Measurements from ENCODE around the gene FAM170B.

Gene FAM170B

DNA sequence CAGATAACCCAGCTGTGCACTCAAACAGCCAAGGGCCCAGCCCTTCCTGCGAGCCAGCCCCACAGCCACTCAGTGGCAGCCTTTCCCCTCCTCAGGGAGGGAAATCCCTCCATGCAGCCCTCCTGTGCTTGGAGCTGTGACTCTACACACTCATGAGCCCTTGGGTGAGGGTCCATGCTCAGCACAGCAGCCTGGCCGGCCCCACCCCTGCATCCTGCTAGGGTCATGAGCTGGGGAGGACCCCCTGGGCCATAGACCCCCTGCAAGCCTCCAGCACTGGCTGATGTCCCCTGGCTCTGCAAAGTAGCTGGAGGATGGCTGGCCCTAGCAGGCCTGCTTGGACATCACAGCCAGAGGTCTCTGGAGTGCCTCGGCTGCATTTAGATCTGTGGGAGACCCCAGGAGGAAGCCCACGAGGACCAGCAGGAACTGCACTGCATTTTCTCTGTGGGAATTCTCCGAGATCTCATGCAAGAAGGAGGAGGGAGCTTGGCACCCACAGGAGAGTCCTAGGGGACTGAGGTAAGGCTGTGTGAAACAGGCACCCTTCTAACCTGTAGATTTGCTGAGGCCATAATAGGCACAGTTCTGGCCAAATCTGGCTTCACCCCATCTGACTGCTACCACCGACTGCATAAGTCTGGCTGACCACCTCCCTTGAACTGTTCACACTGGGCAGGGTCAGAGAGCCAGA lies 37.0 kb upstream of the FAM170B start:
- no peak for FAIRE-seq

DNA sequence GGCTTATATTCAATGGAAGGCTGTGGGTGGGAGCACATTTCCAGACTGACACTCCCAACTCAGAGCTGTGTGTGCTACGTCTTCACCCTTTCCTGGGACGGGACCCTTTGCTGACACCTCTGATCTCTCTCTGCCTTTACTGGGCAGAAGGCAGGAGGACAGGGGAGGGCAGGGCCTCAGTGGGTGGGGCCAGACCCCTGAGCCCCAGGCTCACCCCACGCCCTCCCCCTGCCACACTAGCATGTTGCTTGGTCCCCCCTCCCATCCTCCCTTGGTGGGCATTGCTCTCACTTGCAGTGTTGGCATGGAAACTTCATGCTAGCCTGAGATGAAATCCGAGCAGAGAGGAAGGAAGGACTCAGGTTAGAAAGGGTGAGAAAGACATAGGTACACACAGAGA lies 36.0 kb upstream of the FAM170B start:
- no peak for FAIRE-seq

More for the DNA sequence above, 37.0 kb upstream of the FAM170B start:
- no peak for DNase-seq (ENCODE audit: extremely low spot score, insufficient read length, low read depth)

DNA sequence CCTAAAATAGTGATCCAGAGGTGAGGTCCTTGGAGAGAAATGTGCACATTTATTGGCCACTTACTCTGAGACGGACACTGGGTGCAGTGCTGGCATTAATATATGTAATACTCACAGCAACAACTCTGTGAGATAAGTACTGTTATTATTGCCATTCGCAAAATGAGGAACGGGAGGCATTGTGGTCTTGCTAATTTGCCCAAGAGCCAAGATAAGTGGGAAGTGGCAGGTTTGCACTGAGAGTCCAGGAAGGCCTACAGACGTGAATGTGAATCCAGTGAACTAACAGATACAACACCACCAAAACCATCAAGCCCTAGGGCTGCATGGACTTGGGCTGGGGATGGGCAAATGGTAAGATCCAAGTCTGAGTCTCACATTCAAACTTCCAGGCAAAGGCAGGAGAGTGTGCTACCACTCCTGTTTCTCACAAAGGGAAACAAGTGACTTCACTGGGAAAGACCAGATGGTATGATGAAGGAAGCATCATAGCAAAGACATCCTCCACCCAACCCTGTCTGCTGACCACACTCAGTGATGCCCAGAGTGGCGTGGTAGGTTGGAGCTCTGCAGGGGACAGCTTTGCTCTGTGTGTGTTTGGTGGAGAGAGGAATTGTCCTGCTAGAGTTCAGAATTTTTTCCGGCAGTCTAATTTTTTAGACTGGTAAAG lies 35.1 kb upstream of the FAM170B start:
- no peak for DNase-seq (ENCODE audit: extremely low spot score, insufficient read length, low read depth)
- no peak for FAIRE-seq

More for the DNA sequence above, 36.0 kb upstream of the FAM170B start:
- no peak for DNase-seq (ENCODE audit: extremely low spot score, insufficient read length, low read depth)

DNA sequence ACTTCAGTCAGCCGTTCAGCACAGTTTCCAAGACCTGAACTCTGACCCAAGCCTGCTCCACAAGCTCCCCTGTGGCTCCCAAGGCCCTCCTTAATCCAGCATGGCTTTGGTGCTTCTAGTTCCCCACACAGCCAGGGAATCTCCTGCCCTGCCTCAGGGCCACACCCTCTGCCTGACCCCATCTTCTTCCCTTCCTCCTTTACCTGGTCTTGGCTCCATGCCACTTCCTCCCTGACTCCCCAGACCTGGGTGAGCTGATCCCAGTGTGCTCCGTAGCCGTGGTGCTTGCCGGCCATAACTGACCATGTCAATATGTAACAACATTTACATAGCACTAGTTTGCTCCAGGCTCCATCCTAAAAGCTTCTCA lies 34.3 kb upstream of the FAM170B start:
- no peak for DNase-seq (ENCODE audit: extremely low spot score, insufficient read length, low read depth)
- FAIRE-seq, result no peak

DNA sequence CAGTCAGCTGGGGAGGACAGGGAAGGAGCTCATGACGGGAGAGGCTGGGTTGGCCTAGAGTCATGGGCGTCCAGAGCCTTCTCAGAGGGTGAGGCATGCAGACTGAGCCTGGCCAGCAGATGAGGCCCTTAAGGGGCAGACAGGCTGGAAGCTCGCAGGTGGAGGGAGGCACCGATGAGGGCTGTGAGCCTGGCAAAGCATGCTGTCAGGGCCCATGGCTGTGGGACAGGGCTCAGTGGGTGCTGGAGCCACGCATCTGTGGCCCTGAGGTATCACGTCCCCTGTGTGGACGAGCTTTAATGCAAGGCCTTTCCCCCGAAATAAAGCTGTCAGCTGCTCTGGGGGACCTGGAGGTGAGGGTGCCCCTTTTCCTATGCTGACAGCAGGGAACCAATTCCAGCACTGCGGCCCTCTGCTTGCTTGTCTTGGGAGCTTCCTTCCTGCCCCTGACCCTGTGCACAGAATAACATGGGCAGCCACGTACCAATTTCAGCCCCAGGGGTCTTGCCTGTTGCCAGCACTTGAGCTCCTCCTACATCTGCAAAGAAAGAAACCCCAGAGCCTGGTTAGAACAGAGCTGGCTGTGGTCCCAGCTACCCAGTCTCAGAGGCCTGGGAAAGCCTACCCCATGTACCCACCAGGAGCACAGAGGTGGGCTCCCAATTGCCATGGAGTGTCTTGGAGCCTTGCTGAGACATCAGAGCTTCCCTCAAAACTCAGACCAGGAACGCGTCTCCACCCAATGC lies 33.8 kb upstream of the FAM170B start:
- no peak for FAIRE-seq

DNA sequence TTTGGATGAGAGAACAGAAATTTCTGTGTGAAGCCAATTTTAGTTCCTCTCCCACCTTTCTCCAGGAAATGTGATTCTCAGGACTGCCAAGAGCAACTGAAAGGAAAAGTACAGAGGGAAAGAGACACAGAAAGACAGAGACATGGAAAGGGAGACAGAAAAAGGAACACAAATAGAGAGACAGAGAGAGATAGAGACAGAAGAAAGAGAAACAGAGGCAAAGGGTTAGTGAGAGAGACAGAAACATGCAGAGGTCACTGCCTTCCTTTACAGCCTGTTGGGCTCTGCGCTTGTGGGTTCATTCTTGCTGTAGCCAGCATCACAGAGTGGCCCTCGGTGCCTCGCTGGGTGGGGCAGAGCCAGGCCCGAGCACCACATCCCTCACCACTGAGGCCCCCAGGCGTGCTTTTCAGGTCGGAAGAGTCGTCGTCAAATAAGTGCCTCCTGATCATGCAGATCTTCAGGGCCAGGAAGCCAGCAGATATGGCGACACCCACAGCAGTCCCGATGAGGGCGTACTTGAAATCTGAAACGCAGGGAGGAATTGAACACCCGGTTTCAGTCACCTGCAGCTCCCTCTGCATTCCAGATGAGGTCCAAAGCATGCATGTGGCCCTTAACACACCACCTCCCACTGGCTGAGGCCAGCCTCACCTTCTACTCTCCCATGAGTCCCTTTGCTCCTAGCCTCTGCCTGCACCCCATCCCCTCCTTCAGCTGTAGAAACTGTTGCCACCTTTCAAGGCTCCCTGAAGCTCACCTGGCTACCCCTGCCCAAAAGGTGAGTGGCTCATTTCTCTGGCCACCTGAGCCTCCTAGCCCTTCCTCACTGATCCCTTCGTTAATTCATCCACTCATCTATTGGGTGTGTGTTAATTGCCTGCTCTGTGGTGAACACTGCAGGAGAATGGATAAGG lies 32.9 kb upstream of the FAM170B start:
- DNase-seq (ENCODE audit: extremely low spot score, insufficient read length, low read depth), result no peak
- no peak for FAIRE-seq

More for the DNA sequence above, 33.8 kb upstream of the FAM170B start:
- DNase-seq (ENCODE audit: extremely low spot score, insufficient read length, low read depth), result no peak

DNA sequence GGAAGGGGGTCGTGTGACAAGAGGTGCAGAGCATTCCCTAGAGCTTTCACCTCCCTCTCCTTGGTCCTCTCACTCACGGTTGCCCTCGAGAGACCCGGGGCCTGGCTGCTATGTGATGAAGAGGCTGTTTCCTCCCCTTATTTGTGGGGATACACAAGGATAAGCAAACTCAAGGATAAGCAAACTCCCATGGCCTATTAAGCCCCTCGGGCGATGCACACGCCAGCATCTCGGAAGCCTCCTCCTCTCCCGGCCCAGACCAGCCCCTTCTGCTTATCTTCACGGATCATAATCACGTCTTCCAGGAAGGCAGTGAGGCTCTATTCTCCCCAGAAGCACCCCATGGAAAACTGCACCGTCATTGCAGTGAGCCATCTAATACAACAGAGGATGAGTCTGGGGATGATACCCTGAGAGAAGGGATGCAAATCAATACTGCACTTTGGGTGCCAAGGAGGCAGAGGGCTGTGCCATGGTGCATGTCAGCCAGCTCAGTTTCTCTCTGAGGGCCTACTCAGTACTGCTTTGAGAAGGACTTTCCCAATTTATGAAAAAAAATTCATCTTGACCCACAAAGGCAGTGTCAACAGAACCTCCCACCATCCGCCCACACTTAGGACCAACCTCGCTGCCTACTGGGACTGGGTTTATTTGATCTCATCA lies 32.1 kb upstream of the FAM170B start:
- no peak for DNase-seq (ENCODE audit: extremely low spot score, insufficient read length, low read depth)
- no peak for FAIRE-seq

DNA sequence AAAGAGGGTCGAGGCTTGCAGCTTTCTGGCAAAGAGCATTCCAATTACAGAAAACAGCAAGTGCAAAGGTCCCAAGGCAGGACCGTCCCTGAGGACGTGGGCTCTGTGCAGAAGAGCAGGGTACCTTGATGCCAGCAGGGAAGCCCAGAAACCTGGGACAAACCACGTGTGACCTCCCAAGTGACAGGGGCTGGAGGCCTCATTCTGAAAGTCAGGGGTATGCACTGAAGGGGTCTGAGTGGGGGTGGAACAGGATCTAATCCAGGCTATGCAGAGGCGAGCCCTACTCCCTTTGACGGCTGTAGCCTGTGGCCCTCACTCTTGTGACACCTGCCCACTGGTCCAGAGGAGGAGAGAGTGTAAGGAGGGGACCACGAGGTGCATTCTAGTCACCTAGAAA lies 31.4 kb upstream of the FAM170B start:
- FAIRE-seq (no peak), DNase-seq (ENCODE audit: extremely low spot score, insufficient read length, low read depth) (no peak)

DNA sequence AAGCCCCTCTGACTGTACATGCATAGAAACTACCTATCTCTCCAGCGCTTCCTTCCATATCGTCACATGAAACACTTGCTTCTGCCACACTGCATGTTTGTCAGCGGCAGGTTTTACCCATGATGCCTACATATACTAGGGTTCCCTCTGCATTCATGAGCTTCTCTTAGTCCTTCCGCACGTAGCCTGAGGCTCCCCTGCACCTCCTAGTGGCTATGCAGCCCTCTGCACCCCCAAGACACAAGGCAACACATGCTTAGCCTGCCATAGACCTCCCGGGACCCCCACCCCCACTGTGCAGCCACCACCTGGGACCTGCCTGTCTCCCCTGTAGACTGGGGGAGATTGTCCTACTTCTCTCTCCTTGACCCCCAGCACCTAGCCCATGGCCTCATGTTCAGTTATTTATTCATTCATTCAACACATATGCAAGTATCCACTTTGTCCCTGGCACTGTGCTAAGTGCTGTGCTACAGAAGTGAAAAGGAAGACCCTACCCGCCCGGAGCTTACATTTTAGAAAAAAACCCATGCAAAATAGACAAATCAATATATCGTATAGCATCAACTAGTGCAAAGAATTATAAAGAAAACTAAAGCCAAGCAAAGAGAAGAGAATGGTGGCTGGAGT lies 30.9 kb upstream of the FAM170B start:
- DNase-seq (ENCODE audit: extremely low spot score, insufficient read length, low read depth) (no peak), FAIRE-seq (peak; percentile 35)

DNA sequence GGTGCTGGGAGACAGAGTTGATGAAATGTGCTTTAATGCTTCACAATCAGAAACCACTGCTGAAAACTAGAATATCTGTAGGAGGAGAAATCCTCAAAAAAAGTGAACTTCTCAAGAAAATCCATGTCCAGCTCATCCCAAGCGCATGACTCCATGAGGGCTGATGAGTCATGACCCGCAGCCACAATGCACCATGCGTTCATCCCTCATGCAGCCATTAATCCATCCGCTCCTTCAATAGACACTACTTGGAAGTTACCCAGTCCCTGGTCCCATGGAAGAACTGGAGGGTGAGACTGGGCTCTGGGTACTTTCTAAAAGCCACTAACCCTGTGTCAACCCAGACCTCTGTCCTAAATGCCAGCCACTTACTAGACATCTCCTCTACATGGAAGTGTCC lies 29.9 kb upstream of the FAM170B start:
- DNase-seq (ENCODE audit: extremely low spot score, insufficient read length, low read depth) (no peak), FAIRE-seq (no peak)

DNA sequence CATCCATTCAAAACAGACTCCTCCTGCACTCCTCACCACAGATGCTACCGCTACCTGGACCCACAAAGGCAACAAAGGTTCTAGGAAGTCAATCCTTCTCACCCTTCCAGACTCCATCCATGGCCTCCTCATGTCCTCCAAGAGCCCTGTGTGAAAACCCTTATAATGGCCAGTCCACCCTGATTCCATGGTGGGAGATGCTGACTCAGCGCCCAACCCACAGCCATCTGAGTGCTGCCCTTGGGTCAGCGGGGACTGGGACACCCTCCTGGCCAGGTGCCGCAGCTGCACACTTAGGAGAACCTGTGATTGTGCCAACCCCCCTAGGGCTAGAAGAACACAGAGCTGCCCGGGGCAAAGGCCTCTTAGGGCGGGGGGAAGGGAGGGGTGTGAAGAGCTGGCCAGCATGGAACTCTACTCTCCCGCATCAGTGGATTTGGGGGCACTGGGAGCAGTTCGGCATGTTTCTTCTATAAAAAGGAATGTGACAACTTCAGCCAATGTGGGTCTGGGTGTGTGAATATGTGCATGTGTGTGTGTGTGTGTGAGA lies 29.0 kb upstream of the FAM170B start:
- FAIRE-seq (no peak), DNase-seq (ENCODE audit: extremely low spot score, insufficient read length, low read depth) (no peak)

DNA sequence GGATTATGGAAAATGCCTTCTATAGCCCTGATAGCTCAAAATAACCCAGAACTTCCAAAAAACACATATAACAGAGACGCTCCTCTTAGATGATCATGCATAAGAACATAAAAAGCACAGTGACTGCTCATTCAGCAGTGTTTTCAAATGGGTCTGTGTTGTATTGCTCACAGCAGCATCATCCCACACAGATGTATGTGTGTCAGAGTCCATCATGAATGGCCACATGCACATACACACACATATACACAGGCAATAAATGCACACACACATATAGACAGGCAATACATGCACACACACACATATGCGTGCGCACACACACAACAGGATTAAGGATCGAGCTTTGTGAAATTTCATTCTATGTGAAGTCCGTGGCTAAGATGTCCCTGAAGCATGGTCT lies 28.2 kb upstream of the FAM170B start:
- DNase-seq (ENCODE audit: extremely low spot score, insufficient read length, low read depth) (no peak), FAIRE-seq (no peak)

DNA sequence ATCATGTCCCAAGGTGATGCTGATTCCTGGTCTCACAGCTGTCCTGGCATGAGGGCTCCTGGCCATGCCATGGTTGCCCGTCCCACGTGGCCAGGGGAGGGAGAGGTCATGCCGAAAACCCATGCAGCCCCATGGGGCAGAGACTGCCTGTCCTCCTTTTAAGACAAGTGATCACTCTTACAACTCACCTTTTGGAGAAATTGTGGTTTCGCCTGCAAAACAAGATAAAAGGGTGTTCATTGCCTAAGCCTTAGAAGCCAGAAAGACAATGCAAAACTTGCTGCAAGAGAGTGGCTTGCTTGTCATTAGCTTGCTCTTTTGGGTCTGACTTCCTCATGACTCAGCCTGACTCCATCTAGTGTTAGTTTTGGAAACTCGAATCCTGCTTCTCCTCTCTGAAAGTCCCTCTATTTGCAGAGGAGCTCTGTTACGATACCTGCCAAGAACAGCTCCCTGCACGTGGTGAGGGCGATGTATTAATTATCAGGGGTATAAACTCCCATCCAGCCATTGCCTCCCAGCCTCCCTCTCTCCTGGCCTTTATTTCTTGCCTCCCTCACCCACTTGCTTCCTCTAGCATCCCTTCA lies 27.7 kb upstream of the FAM170B start:
- DNase-seq (ENCODE audit: extremely low spot score, insufficient read length, low read depth) (no peak), FAIRE-seq (no peak)

DNA sequence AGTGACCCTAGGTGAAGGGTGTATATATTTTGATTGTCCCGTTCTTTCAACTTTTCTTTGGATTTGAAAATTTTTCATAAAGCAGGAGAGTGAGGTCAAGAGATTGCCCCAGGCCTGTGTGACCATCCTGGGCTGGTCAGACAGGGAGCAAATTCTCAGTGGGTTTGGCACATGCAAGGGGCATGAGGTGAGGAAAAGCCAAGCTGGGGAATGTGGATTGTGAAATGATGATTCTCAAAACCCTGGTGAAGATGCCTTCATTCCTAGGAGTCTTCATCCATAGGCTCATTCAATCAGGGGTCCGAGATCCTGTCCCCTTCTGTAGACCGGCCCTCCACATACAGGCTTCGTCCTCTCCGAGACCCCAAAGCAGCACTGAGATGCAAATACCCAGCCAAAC lies 27.0 kb upstream of the FAM170B start:
- no peak for FAIRE-seq
- no peak for DNase-seq (ENCODE audit: extremely low spot score, insufficient read length, low read depth)

DNA sequence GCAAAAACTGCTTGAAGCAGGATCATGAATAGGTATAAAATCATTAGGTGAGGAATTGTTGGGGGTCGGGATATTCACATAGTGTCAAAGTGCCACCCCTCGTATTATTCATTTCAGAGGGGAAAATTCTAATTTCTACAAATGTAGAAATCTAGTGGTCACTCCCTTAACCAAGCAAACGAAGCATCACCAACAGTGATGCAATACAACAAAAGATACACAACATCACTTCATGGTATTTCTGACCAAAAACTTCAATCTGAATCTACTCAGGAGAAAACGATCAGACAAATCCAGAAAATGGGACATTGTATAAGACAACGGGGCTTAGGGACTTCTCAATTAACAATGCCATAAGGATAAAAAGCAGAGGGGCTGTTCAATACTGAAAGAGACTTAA lies 26.3 kb upstream of the FAM170B start:
- FAIRE-seq (no peak), DNase-seq (ENCODE audit: extremely low spot score, insufficient read length, low read depth) (no peak)

DNA sequence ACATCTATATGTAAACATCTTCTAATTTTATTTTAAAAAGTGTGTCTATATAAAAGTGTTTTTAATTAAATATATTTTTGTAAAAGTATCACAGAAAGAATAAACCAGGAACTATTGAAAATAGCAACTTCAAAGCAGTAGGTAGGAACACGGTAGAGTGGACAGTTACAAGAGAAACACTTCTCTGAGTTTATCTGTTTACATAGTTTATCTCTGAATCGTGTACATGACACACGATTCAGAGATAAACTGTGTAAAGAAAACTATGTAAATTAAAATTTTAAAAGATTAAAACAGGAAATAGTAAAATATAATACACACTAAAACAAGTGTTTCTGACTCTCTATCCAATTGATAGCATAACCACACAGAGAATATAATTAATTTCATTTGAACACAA lies 25.1 kb upstream of the FAM170B start:
- FAIRE-seq (no peak), DNase-seq (ENCODE audit: extremely low spot score, insufficient read length, low read depth) (no peak)

DNA sequence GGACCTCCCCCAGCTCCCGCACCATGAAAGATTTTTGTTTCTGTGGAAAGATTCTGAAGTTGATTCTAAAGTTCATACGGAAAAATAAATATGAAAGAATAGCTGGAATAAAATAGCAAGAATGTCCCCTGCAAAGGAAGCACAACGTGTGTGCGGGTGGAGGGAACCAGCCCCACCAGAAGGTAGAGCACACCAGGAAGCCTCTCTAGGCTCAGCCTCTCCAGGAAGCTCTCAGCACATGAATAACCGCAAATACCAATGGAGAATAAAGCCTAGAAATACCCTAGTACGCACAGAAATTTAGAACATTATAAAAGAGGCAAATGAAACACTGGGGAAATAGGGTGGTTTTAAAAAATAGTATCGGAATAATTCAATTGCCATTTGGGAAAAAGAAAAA lies 24.6 kb upstream of the FAM170B start:
- FAIRE-seq (no peak), DNase-seq (ENCODE audit: extremely low spot score, insufficient read length, low read depth) (no peak)

DNA sequence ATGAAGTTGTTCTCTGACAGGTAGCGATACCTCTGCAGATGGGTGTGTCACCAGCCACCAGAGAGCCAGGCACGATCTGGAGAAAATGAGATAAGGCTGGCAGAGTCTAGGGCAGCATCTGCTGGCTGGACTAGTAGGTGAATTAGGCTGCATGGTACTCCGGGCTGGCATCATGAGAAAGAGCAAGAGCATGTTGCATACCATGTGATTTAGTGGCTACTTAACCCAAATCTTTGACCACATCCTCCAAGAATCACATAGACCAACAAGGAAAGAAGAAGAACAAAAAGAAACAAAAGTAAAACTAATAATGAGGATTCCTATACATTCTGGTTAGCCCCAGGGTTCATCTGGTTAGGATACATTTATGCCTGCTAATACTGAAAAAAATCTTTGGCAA lies 23.4 kb upstream of the FAM170B start:
- FAIRE-seq (no peak), DNase-seq (ENCODE audit: extremely low spot score, insufficient read length, low read depth) (no peak)

DNA sequence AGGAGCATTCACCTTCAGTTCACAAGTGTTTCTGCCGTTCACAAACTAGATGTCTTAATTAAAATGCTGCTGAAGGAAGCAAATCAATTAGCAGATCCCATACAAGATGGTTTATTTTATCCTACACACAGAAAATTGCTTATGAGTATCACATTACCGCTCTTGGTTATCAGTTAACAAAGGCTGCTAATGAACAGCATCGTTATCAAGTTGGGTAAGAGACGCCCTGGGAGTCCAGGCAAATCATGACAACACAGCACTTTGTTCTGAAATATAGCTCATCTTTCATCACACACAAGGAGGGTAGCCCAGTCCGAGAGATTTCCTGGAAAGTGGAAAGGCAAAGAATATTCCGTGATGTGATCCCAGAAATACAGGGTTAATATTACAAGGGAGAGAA lies 20.8 kb upstream of the FAM170B start:
- DNase-seq (ENCODE audit: extremely low spot score, insufficient read length, low read depth) (no peak), FAIRE-seq (no peak)
